K562 (cell line): ENCODE results near the gene RRAS. TPM values are rescaled to one million over a fixed set of nuclear protein-coding genes. Genes with fewer than 3 reads are reported as not detected.

Experiments used
- DACH1 ChIP-seq: fragments of 450-650 bp; IDR thresholded peaks from 2 replicates; pipeline ENCODE4 v1.6.1; 2018; ENCODE audit not compliant: partially characterized antibody
- ETS2 ChIP-seq: IDR thresholded peaks from 2 replicates; pipeline ENCODE4 v1.6.1; 2016; ENCODE audit warnings: borderline replicate concordance, missing genetic modification characterization, mild to moderate bottlenecking, moderate library complexity, missing compliant biosample characterization; ENCODE audit not compliant: poor library complexity, severe bottlenecking
- FOXK2 ChIP-seq, 2 experiments: fragments of 450-650 bp; IDR thresholded peaks in 1 of 2; conservative IDR thresholded peaks in 1 of 2; 2 replicates each; pipeline ENCODE4 v1.6.1; 2016; ENCODE audit warnings: low read depth in 2 of 2, mild to moderate bottlenecking in 1 of 2
- KLF13 ChIP-seq: fragments of 450-650 bp; IDR thresholded peaks from 2 replicates; pipeline ENCODE4 v1.6.1; 2016; ENCODE audit warnings: missing genetic modification characterization, low read depth, mild to moderate bottlenecking, missing compliant biosample characterization, moderate library complexity, borderline replicate concordance
- L3MBTL2 ChIP-seq: fragments of 450-650 bp; IDR thresholded peaks from 2 replicates; pipeline ENCODE4 v1.6.1; 2016; ENCODE audit warnings: mild to moderate bottlenecking, moderate library complexity
- LARP7 ChIP-seq: fragments of 450-650 bp; IDR thresholded peaks from 2 replicates; pipeline ENCODE4 v1.6.1; 2016
- PRMT5 ChIP-seq: sonication (generic); formaldehyde crosslinking; IDR thresholded peaks from 2 replicates; pipeline ENCODE4 v1.5.0; 2020; ENCODE audit warnings: missing genetic modification reagents
- PTRF ChIP-seq: fragments of 450-650 bp; IDR thresholded peaks from 2 replicates; pipeline ENCODE4 v1.6.1; 2016; ENCODE audit warnings: mild to moderate bottlenecking, missing genetic modification characterization, missing compliant biosample characterization
- SAFB2 ChIP-seq: fragments of 200-400 bp; formaldehyde crosslinking; IDR thresholded peaks from 2 replicates; pipeline ENCODE4 v1.6.1; 2018; ENCODE audit warnings: borderline replicate concordance, low read length, low read depth, moderate library complexity; ENCODE audit not compliant: severe bottlenecking
- SIN3A ChIP-seq, 2 experiments: fragments of 150-350 bp in 1 of 2; IDR thresholded peaks; 2 replicates each; pipeline ENCODE4 v1.6.1; 2011 to 2016; ENCODE audit warnings: borderline replicate concordance in 2 of 2, low read depth in 2 of 2, low read length in 2 of 2, mild to moderate bottlenecking in 2 of 2, moderate library complexity in 2 of 2; ENCODE audit not compliant: control insufficient read depth in 1 of 2
- TEAD2 ChIP-seq: fragments of 450-650 bp; IDR thresholded peaks from 2 replicates; pipeline ENCODE4 v1.6.1; 2016; ENCODE audit warnings: missing genetic modification characterization, control low read depth, missing compliant biosample characterization
- XRCC4 ChIP-seq: IDR thresholded peaks from one replicate; pipeline ENCODE4 v1.6.1; 2011; ENCODE audit not compliant: insufficient read depth, insufficient read length; ENCODE audit errors: extremely low read depth
- ZBTB7A ChIP-seq: IDR thresholded peaks from 2 replicates; pipeline ENCODE4 v1.6.1; 2011; ENCODE audit warnings: low read depth, mild to moderate bottlenecking, low read length, moderate library complexity, borderline replicate concordance; ENCODE audit not compliant: control insufficient read depth
- ZKSCAN1 ChIP-seq: fragments of 150-350 bp; IDR thresholded peaks from 2 replicates; pipeline ENCODE4 v1.6.1; 2016; ENCODE audit warnings: low read depth, low read length
- ZMIZ1 ChIP-seq, 2 experiments: fragments of 150-350 bp in 1 of 2; IDR thresholded peaks; 2 replicates each; pipeline ENCODE4 v1.6.1; 2012 to 2016; ENCODE audit warnings: low read depth in 2 of 2, low read length in 2 of 2, mild to moderate bottlenecking in 1 of 2, moderate library complexity in 1 of 2
- ZNF263 ChIP-seq: sonication (generic); formaldehyde crosslinking; IDR thresholded peaks from 2 replicates; pipeline ENCODE4 v1.8.0; 2022; ENCODE audit warnings: mild to moderate bottlenecking, missing genetic modification reagents, borderline replicate concordance
- ZNF695 ChIP-seq: fragments of 450-650 bp; formaldehyde crosslinking; IDR thresholded peaks from 2 replicates; pipeline ENCODE4 v1.4.0; 2020; ENCODE audit warnings: mild to moderate bottlenecking, moderate library complexity
- polyA plus RNA-seq, 8 experiments: library from polyadenylated mRNA; depleted of rRNA in 4 of 8; stranded (reverse) in 5 of 8; unstranded in 3 of 8; fragments of >200 nt; fragmentation: Nextera tagmentation in 2 of 8; fragmentation: Illumina TruSeq in 1 of 8; extraction: Ambion mirVana in 2 of 8; extraction: Trizol in 1 of 8; gene quantifications; 2 replicates each; pipeline versions ENCODE4 v1.2.1 to v1.2.3, GENCODE V29; 2011 to 2014; ENCODE audit warnings: inconsistent platforms in 1 of 8, missing spikeins in 1 of 8
- total RNA-seq, 7 experiments: library from RNA; depleted of rRNA in 6 of 7; stranded (reverse); fragments of >200 nt in 6 of 7; fragmentation: Illumina TruSeq in 2 of 7; extraction: Trizol in 2 of 7; gene quantifications; 2 replicates each; pipeline versions ENCODE4 v1.2.1 to v1.2.3, GENCODE V29; 2011 to 2021; ENCODE audit warnings: low replicate concordance in 1 of 7
- TF ChIP-seq, protein P1 (sequence below): IDR thresholded peaks from 2 replicates; pipeline ENCODE4 v1.6.1; 2011; ENCODE audit warnings: borderline replicate concordance, low read depth, mild to moderate bottlenecking, moderate library complexity, low read length; ENCODE audit not compliant: insufficient read depth, poor library complexity, severe bottlenecking
- TF ChIP-seq, protein P2 (sequence below): IDR thresholded peaks from 2 replicates; pipeline ENCODE4 v1.6.1; 2016; ENCODE audit warnings: missing genetic modification characterization, missing compliant biosample characterization

The RRAS gene
- total and polyA plus RNA-seq, 9 of the 15 experiments (the other 6 are each of a cell fraction or from before 2014, with no cell fraction given), result 0.70 to 17.3 (median 8.2) TPM

- TF ChIP-seq LARP7 (no peak), ZKSCAN1 (no peak), ZNF695 (CRISPR knock-in tag) (no peak), FOXK2 (conservative IDR thresholded peaks at IDR 0.05 in 1 of 2, IDR thresholded peaks at IDR 0.05 in 1 of 2; ENCODE audit: low read depth in 2 of 2) (no peak), KLF13 (tag) (no peak), ZBTB7A (peak; percentile 74), SAFB2 (no peak), ZMIZ1 (IDR thresholded peaks at IDR 0.05; ENCODE audit: low read depth in 2 of 2, low read length in 2 of 2) (0 out of 4 replicates have a peak, but pooled peaks of 1 of the 2 experiments have one; percentile 36), SIN3A (IDR thresholded peaks at IDR 0.05; ENCODE audit: borderline replicate concordance in 2 of 2, control insufficient read depth in 1 of 2, low read depth in 2 of 2, low read length in 2 of 2) (no peak; a peak in 1 of 4 replicates), L3MBTL2 (peak; percentile 53; the same call in 1 of the 2 replicates), ETS2 (tag) (no peak), PRMT5 (CRISPR knock-in tag) (no peak), ZNF263 (CRISPR knock-in tag) (no peak), TEAD2 (no peak), PTRF (tag) (no peak), XRCC4 (no peak), DACH1 (no peak)
- TF ChIP-seq, protein P1, sequence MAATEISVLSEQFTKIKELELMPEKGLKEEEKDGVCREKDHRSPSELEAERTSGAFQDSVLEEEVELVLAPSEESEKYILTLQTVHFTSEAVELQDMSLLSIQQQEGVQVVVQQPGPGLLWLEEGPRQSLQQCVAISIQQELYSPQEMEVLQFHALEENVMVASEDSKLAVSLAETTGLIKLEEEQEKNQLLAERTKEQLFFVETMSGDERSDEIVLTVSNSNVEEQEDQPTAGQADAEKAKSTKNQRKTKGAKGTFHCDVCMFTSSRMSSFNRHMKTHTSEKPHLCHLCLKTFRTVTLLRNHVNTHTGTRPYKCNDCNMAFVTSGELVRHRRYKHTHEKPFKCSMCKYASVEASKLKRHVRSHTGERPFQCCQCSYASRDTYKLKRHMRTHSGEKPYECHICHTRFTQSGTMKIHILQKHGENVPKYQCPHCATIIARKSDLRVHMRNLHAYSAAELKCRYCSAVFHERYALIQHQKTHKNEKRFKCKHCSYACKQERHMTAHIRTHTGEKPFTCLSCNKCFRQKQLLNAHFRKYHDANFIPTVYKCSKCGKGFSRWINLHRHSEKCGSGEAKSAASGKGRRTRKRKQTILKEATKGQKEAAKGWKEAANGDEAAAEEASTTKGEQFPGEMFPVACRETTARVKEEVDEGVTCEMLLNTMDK, result no peak
- TF ChIP-seq, protein P2, sequence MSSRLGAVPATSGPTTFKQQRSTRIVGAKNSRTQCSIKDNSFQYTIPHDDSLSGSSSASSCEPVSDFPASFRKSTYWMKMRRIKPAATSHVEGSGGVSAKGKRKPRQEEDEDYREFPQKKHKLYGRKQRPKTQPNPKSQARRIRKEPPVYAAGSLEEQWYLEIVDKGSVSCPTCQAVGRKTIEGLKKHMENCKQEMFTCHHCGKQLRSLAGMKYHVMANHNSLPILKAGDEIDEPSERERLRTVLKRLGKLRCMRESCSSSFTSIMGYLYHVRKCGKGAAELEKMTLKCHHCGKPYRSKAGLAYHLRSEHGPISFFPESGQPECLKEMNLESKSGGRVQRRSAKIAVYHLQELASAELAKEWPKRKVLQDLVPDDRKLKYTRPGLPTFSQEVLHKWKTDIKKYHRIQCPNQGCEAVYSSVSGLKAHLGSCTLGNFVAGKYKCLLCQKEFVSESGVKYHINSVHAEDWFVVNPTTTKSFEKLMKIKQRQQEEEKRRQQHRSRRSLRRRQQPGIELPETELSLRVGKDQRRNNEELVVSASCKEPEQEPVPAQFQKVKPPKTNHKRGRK (tag), result no peak
Observed at GRCh38 chr19:49590071-49590970, 49.6 kb downstream of the RRAS start (continued).
